ENCODE measurements around the gene PTPRB.

DNA sequence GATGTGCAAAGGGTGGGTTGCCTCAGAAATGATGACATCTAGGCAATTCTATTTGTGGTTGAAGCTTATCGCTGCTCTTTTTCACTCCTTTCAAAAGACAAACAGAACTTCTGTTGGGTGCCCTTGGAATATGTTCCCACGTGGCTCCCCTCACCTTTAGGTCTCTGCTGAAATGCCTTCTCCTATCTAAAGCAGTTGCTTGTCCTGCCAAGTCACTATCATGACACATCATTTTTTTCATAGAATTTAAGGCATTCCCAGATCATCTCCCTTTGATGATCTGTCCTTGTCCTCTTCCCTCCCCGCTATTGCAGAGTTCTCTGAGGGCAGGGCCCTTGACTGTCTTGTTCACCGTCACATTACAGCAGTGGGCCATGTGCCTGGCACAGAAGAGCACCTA lies 75.7 kb downstream of the PTPRB start:
- TF ChIP-seq, protein P1, sequence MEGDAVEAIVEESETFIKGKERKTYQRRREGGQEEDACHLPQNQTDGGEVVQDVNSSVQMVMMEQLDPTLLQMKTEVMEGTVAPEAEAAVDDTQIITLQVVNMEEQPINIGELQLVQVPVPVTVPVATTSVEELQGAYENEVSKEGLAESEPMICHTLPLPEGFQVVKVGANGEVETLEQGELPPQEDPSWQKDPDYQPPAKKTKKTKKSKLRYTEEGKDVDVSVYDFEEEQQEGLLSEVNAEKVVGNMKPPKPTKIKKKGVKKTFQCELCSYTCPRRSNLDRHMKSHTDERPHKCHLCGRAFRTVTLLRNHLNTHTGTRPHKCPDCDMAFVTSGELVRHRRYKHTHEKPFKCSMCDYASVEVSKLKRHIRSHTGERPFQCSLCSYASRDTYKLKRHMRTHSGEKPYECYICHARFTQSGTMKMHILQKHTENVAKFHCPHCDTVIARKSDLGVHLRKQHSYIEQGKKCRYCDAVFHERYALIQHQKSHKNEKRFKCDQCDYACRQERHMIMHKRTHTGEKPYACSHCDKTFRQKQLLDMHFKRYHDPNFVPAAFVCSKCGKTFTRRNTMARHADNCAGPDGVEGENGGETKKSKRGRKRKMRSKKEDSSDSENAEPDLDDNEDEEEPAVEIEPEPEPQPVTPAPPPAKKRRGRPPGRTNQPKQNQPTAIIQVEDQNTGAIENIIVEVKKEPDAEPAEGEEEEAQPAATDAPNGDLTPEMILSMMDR (IDR thresholded peaks at IDR 0.05; ENCODE audit: poor library complexity): no peak
- TF ChIP-seq EZH2phosphoT487 (IDR thresholded peaks at IDR 0.05; ENCODE audit: low read depth, severe bottlenecking, unreplicated experiment): no peak
- no peak for TF ChIP-seq EZH2 (IDR thresholded peaks at IDR 0.05; ENCODE audit: borderline replicate concordance)

Measured in hepatocyte (in vitro differentiated cells).